Loucy (cell line): ENCODE measurements around the gene DAD1.
"Not testable (repeated sequence)": the region's sequence is repeated elsewhere in the genome, so short reads cannot be mapped to it uniquely, and the experiment has no call there.

ENCODE experiments used
- H2AFZ ChIP-seq: fragments of 200-600 bp; sonication (generic); 2 replicates; pipeline ENCODE4 v1.6.0; 2016; ENCODE audit warnings: antibody characterized with exemption, mild to moderate bottlenecking, low read length, moderate library complexity
- H3F3A ChIP-seq: fragments of 200-600 bp; 2 replicates; pipeline ENCODE4 v1.6.0; 2016; ENCODE audit warnings: antibody characterized with exemption, low read depth, mild to moderate bottlenecking
- H3K27me3 ChIP-seq: fragments of 200-600 bp; sonication (generic); 2 replicates; pipeline ENCODE4 v1.6.1; 2014; ENCODE audit warnings: low read length, mild to moderate bottlenecking; ENCODE audit not compliant: insufficient read depth, poor library complexity, severe bottlenecking
- H3K36me3 ChIP-seq: fragments of 200-600 bp; sonication (generic); 2 replicates; pipeline ENCODE4 v1.6.1; 2016; ENCODE audit warnings: low read length; ENCODE audit not compliant: insufficient read depth
- H3K4me1 ChIP-seq: fragments of 200-600 bp; sonication (generic); 2 replicates; pipeline ENCODE4 v1.5.1; 2014; ENCODE audit warnings: low read length, mild to moderate bottlenecking; ENCODE audit not compliant: insufficient read depth, poor library complexity, severe bottlenecking
- H3K4me2 ChIP-seq: fragments of 200-600 bp; sonication (generic); 2 replicates; pipeline ENCODE4 v1.6.0; 2014; ENCODE audit warnings: antibody characterized with exemption, low read length, low read depth, mild to moderate bottlenecking; ENCODE audit not compliant: poor library complexity, severe bottlenecking
- H3K4me3 ChIP-seq: fragments of 200-600 bp; sonication (generic); 2 replicates; pipeline ENCODE4 v1.5.1; 2014; ENCODE audit warnings: low read length, mild to moderate bottlenecking, mixed read lengths; ENCODE audit not compliant: poor library complexity, severe bottlenecking
- H3K79me2 ChIP-seq: fragments of 200-600 bp; sonication (generic); 2 replicates; pipeline ENCODE4 v1.6.1; 2014; ENCODE audit warnings: low read length; ENCODE audit not compliant: insufficient read depth
- H3K9ac ChIP-seq: fragments of 200-600 bp; sonication (generic); 2 replicates; pipeline ENCODE4 v1.6.0; 2014; ENCODE audit warnings: mild to moderate bottlenecking, low read depth, low read length, moderate library complexity; ENCODE audit not compliant: poor library complexity, severe bottlenecking
- H3K9me2 ChIP-seq: fragments of 200-600 bp; sonication (generic); replicated peaks from 2 replicates; pipeline ENCODE4 v1.6.1; 2016; ENCODE audit warnings: low read depth, low read length, mixed read lengths
- H3K9me3 ChIP-seq: fragments of 200-600 bp; sonication (generic); 2 replicates; pipeline ENCODE4 v1.6.1; 2014; ENCODE audit warnings: mild to moderate bottlenecking, antibody characterized with exemption, low read length, low read depth; ENCODE audit not compliant: insufficient read depth
- H4K20me1 ChIP-seq: fragments of 200-600 bp; sonication (generic); 2 replicates; pipeline ENCODE4 v1.6.0; 2014; ENCODE audit warnings: antibody characterized with exemption, low read length, mild to moderate bottlenecking; ENCODE audit not compliant: insufficient read depth, poor library complexity, severe bottlenecking
- CTCF ChIP-seq: fragments of 200-600 bp; sonication (generic); conservative IDR thresholded peaks from 2 replicates; pipeline ENCODE4 v1.5.1; 2014; ENCODE audit warnings: mild to moderate bottlenecking, antibody characterized with exemption, low read length
- EZH2phosphoT487 ChIP-seq: fragments of 200-600 bp; IDR thresholded peaks from 2 replicates; pipeline ENCODE4 v1.6.1; 2018; ENCODE audit warnings: antibody characterized with exemption, mild to moderate bottlenecking, moderate library complexity, borderline replicate concordance

Gene DAD1

GRCh38 chr14:22593189-22593588 is 4.2 kb upstream of the DAD1 start:
- no peak overlapping the region for H3K4me3 ChIP-seq
- no peaks in the 10 kb centered on the region for H3K27me3 ChIP-seq
- H3K79me2 ChIP-seq = peaks cover 7% of the 10 kb centered on the region
- H3K4me1 ChIP-seq = peaks cover 5% of the 10 kb centered on the region
- H2AFZ ChIP-seq = no peak overlapping the region; the same call in 1 of the 2 replicates
- no peaks in the 10 kb centered on the region for H3K9me3 ChIP-seq
- H3K4me2 ChIP-seq = no peak overlapping the region
- TF ChIP-seq EZH2phosphoT487 = no peak
- TF ChIP-seq CTCF = no peak
- no peaks in the 10 kb centered on the region for H3K9me2 ChIP-seq
- peaks cover 7% of the 10 kb centered on the region for H4K20me1 ChIP-seq
- H3K9ac ChIP-seq = no peak overlapping the region
- H3F3A ChIP-seq = 0 out of 2 replicates have a peak, but pooled peaks cover 3% of the 10 kb centered on the region
- no peaks in the 10 kb centered on the region for H3K36me3 ChIP-seq

GRCh38 chr14:22588526-22589095 is 413 bp downstream of the DAD1 start:
- Histone ChIP-seq H4K20me1 (peaks cover 14% of the 10 kb centered on the region), H3K9me2 (no peaks in the 10 kb centered on the region), H3K9me3 (no peaks in the 10 kb centered on the region), H3K4me3 (peak overlapping the region; percentile 87), H2AFZ (peak overlapping the region; percentile 47; the same call in 1 of the 2 replicates), H3K79me2 (peaks cover 50% of the 10 kb centered on the region), H3K36me3 (no peaks in the 10 kb centered on the region), H3K27me3 (no peaks in the 10 kb centered on the region), H3F3A (0 out of 2 replicates have a peak, but pooled peaks cover 3% of the 10 kb centered on the region), H3K4me1 (peaks cover 39% of the 10 kb centered on the region), H3K9ac (peak overlapping the region; percentile 91), H3K4me2 (peak overlapping the region; percentile 94)
- TF ChIP-seq CTCF (no peak), EZH2phosphoT487 (no peak)

- H3K27me3 ChIP-seq, H3K36me3 ChIP-seq, H2AFZ ChIP-seq, H3F3A ChIP-seq, H3K9me2 ChIP-seq, H3K9me3 ChIP-seq: not testable (repeated sequence)
- peaks cover 46% of the 10 kb centered on the region for H3K4me1 ChIP-seq
- H3K4me2 ChIP-seq = peak overlapping the region; percentile 94
- H4K20me1 ChIP-seq = peaks cover 14% of the 10 kb centered on the region
- peaks cover 57% of the 10 kb centered on the region for H3K79me2 ChIP-seq
- H3K9ac ChIP-seq = peak overlapping the region; percentile 91
- H3K4me3 ChIP-seq = peak overlapping the region; percentile 87
These were observed 1.2 kb downstream of the DAD1 start for GRCh38 chr14:22587677-22588422.
